HepG2 (cell line): ENCODE data around the gene FOXN3. TPM values are rescaled to one million over a fixed set of nuclear protein-coding genes. Genes with fewer than 3 reads are reported as not detected.

Source experiments
- ATAC-seq: fragments of 200-7000 bp; cut with Tn5 transposase; 3 replicates; pipeline ENCODE4 v1.9.1; 2020; ENCODE audit warnings: mild to moderate bottlenecking, moderate library complexity
- BruUV-seq: library from RNA; stranded (reverse); fragments of 400-500 nt; replicated peaks from 2 replicates; lab custom pipeline; 2021; lab: Mats Ljungman, UMichigan
- CTCF ChIA-PET: fragments of 300-600 bp; formaldehyde crosslinking; extraction: SDS; loops from one replicate; lab custom pipeline; 2021; ENCODE audit warnings: low total read pairs, inconsistent platforms, low intra/inter-chr PET ratio; lab: Yijun Ruan, JAX
- POLR2A ChIA-PET: fragments of 350-600 bp; sonication (Branson Sonifier 250); formaldehyde crosslinking; loops from one replicate; lab custom pipeline; 2020; ENCODE audit warnings: antibody characterized with exemption, inconsistent platforms; lab: Yijun Ruan, JAX
- DNase-seq: peaks from one replicate; pipeline ENCODE4 v3.0.0-alpha.2; 2015; ENCODE audit warnings: low spot score
- FAIRE-seq: peaks from 3 replicates; lab custom pipeline; 2011; peaks lifted over from hg19 to GRCh38; lab: Jason Lieb, UNC
- H2AFZ ChIP-seq: one replicate; pipeline ENCODE4 v1.6.1; 2011; ENCODE audit warnings: low read length, inconsistent platforms
- H3K27ac ChIP-seq: fragments of 300-600 bp; 3 replicates; pipeline ENCODE4 v1.8.0; 2011; ENCODE audit warnings: mixed run types, mild to moderate bottlenecking, mixed read lengths, low read length, inconsistent platforms; ENCODE audit not compliant: insufficient read depth; ENCODE audit errors: extremely low read length
- H3K27me3 ChIP-seq, 2 experiments: fragments of 200-600 bp in 1 of 2; 2 replicates in 1 of 2; 3 replicates in 1 of 2; pipeline versions ENCODE4 v1.6.0 to v1.8.0; 2011; ENCODE audit warnings: low read length in 2 of 2, mild to moderate bottlenecking in 2 of 2, moderate library complexity in 2 of 2, inconsistent platforms in 1 of 2; ENCODE audit not compliant: insufficient read depth in 2 of 2, control insufficient read depth in 1 of 2
- H3K36me3 ChIP-seq, 2 experiments: fragments of 200-600 bp in 1 of 2; replicated peaks in 1 of 2; 2 replicates in 1 of 2; 3 replicates in 1 of 2; pipeline versions ENCODE4 v1.5.1 to v1.8.0; 2011; ENCODE audit warnings: low read length in 2 of 2, inconsistent platforms in 1 of 2; ENCODE audit not compliant: insufficient read depth in 2 of 2, control insufficient read depth in 1 of 2
- H3K4me1 ChIP-seq: 2 replicates; pipeline ENCODE4 v1.5.1; 2012; ENCODE audit warnings: low read length, inconsistent platforms; ENCODE audit not compliant: insufficient read depth
- H3K4me2 ChIP-seq: 2 replicates; pipeline ENCODE4 v1.6.0; 2011; ENCODE audit warnings: low read depth, low read length, inconsistent platforms
- H3K4me3 ChIP-seq, 3 experiments: fragments of 200-600 bp in 1 of 3; sonication (generic), shearing (Covaris generic) in 1 of 3; replicated peaks in 1 of 3; 2 replicates each; pipeline ENCODE4 v1.5.1; 2011 to 2016; ENCODE audit warnings: low read length in 3 of 3, inconsistent platforms in 2 of 3, low read depth in 2 of 3, mild to moderate bottlenecking in 2 of 3, control low read depth in 1 of 3, mixed read lengths in 1 of 3; ENCODE audit not compliant: insufficient read depth in 1 of 3
- H3K79me2 ChIP-seq: one replicate; pipeline ENCODE4 v1.6.1; 2011; ENCODE audit warnings: low read length, inconsistent platforms; ENCODE audit not compliant: insufficient read depth
- H3K9ac ChIP-seq: 2 replicates; pipeline ENCODE4 v1.6.0; 2011; ENCODE audit warnings: mild to moderate bottlenecking, low read depth, low read length, inconsistent platforms; ENCODE audit not compliant: insufficient read depth
- H3K9me3 ChIP-seq: 2 replicates; pipeline ENCODE4 v1.5.1; 2012; ENCODE audit warnings: mild to moderate bottlenecking, low read length
- H4K20me1 ChIP-seq: 2 replicates; pipeline ENCODE4 v1.6.0; 2011; ENCODE audit warnings: inconsistent platforms, mild to moderate bottlenecking, low read length, moderate library complexity; ENCODE audit not compliant: insufficient read depth
- CCAR2 ChIP-seq: fragments of 200-400 bp; formaldehyde crosslinking; optimal IDR thresholded peaks from 2 replicates; pipeline ENCODE3; 2018; ENCODE audit warnings: low read depth, mild to moderate bottlenecking, low read length, moderate library complexity
- CENPX ChIP-seq: sonication (generic); formaldehyde crosslinking; IDR thresholded peaks from 2 replicates; pipeline ENCODE4 v1.9.0; 2021; ENCODE audit warnings: mild to moderate bottlenecking, missing genetic modification reagents, moderate library complexity
- CHCHD3 ChIP-seq: sonication (generic); formaldehyde crosslinking; IDR thresholded peaks from 2 replicates; pipeline ENCODE4 v1.8.0; 2022; ENCODE audit warnings: mild to moderate bottlenecking, missing genetic modification reagents, moderate library complexity
- GTF2F1 ChIP-seq: fragments of 150-350 bp; IDR thresholded peaks from 2 replicates; pipeline ENCODE4 v1.6.1; 2014; ENCODE audit warnings: low read length
- MAF1 ChIP-seq: sonication (generic); formaldehyde crosslinking; IDR thresholded peaks from 2 replicates; pipeline ENCODE4 v1.5.0; 2020; ENCODE audit warnings: missing genetic modification reagents, borderline replicate concordance
- NFE2L2 ChIP-seq: fragments of 150-350 bp; IDR thresholded peaks from 2 replicates; pipeline ENCODE4 v1.6.1; 2014; ENCODE audit warnings: low read length
- NFYB ChIP-seq: sonication (generic); formaldehyde crosslinking; IDR thresholded peaks from 2 replicates; pipeline ENCODE4 v1.4.0; 2020; ENCODE audit warnings: missing genetic modification reagents
- PHF5A ChIP-seq: IDR thresholded peaks from one replicate; pipeline ENCODE4 v1.6.1; 2018; ENCODE audit warnings: low read depth, missing genetic modification reagents; ENCODE audit not compliant: unreplicated experiment
- RXRA ChIP-seq: sonication (generic); formaldehyde crosslinking; IDR thresholded peaks from 2 replicates; pipeline ENCODE4 v1.5.1; 2020; ENCODE audit warnings: missing genetic modification reagents
- ZNF598 ChIP-seq: sonication (generic); formaldehyde crosslinking; IDR thresholded peaks from 2 replicates; pipeline ENCODE4 v1.5.1; 2020; ENCODE audit warnings: mild to moderate bottlenecking, missing genetic modification reagents, borderline replicate concordance
- ZNF629 ChIP-seq: sonication (generic); formaldehyde crosslinking; conservative IDR thresholded peaks from 2 replicates; pipeline ENCODE4 v1.5.0; 2020; ENCODE audit warnings: missing genetic modification reagents
- ZNF761 ChIP-seq: sonication (generic); formaldehyde crosslinking; conservative IDR thresholded peaks from 2 replicates; pipeline ENCODE4 v1.4.0; 2020; ENCODE audit warnings: mild to moderate bottlenecking, missing genetic modification reagents
- WGBS: methylation state at CpG from one replicate; pipeline ENCODE4 v1.1.6; 2017; ENCODE audit warnings: low lambda C conversion rate; 5-methylcytosine and 5-hydroxymethylcytosine counted together
- in situ Hi-C: cut with HindIII; loops from 2 replicates; pipeline ENCODE4 v1.10.0; 2017; ENCODE audit warnings: low pct_unique_long_range_greater_than_20kb; ENCODE audit not compliant: extremely low pct_ligation_motif_present
- intact Hi-C: fragments of 100-400 bp; cut with micrococcal nuclease; formaldehyde crosslinking; loops from one replicate; pipeline ENCODE4 v1.10.0; 2022; ENCODE audit not compliant: unreplicated experiment
- polyA plus RNA-seq, 8 experiments: library from polyadenylated mRNA; depleted of rRNA in 3 of 8; stranded (reverse) in 7 of 8; unstranded in 1 of 8; fragments of >200 nt; fragmentation: Illumina TruSeq in 4 of 8; extraction: Trizol in 4 of 8; gene quantifications; 2 replicates each; pipeline versions ENCODE4 v1.2.1 to v1.2.3, GENCODE V29; 2011 to 2016; ENCODE audit warnings: low read depth in 4 of 8, missing spikeins in 1 of 8, mixed read lengths in 1 of 8; ENCODE audit not compliant: insufficient read depth in 1 of 8
- total RNA-seq, 5 experiments: library from RNA; depleted of rRNA; stranded (reverse); fragments of >200 nt; fragmentation: Illumina TruSeq; extraction: Trizol; gene quantifications; 2 replicates each; pipeline ENCODE4 v1.2.3, GENCODE V29; 2016; ENCODE audit warnings: low read depth in 1 of 5
- TF ChIP-seq, protein P1 (sequence below): sonication (generic); formaldehyde crosslinking; conservative IDR thresholded peaks from 2 replicates; pipeline ENCODE4 v1.8.1; 2023; ENCODE audit warnings: missing genetic modification reagents
- TF ChIP-seq, protein P2 (sequence below): sonication (generic); formaldehyde crosslinking; IDR thresholded peaks from 2 replicates; pipeline ENCODE4 v1.5.1; 2020; ENCODE audit warnings: missing genetic modification reagents, mild to moderate bottlenecking, borderline replicate concordance
- TF ChIP-seq, protein P3 (sequence below): sonication (generic); formaldehyde crosslinking; IDR thresholded peaks from 2 replicates; pipeline ENCODE4 v1.5.0; 2020; ENCODE audit warnings: missing genetic modification reagents, mild to moderate bottlenecking, borderline replicate concordance

The FOXN3 gene
- total and polyA plus RNA-seq, 2 of the 13 experiments (the other 11 are each of a cell fraction or from before 2014, with no cell fraction given): 32.4 to 70.2 TPM

DNA sequence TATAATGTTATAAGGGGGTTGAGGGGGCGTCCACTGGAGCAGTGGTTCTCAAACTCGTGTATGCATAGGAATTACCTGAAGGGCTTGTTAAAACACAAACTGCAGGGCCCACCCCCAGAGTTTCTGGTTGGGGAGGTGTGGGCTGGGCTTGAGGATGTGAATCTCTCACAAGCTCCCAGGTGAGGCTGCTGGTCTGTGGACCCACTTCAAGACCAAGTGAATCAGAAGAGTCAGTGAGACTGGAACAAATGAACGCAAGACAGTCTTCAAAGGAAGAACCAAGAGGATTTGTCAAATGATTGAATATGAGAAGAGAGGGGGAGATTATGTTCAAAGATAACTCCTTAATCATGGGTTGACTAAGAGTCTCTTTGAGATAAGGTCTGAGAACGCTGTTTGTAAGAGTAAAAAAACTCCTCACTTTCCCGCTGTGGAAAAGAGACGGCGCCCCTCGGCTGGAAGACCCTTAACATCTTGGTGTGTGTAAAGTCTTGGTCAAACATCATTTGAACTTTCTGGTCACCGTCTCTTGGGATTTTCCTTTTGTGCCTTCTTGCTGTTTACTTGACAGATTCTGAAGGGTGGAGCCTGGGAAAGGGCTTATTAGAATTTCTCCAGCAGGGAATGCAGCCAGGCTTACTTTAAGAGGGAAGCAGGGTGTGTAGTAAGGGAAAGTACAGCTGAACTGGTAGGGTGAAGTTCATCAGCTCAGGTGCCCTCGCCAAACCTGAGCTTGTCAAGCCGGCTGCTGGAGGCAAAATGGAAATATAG lies 5.3 kb upstream of the FOXN3 start:
- DNase-seq: no peak
- ChIA-PET POLR2A (no interaction called here), CTCF (no interaction called here)
- no peak overlapping the region for H3K27ac ChIP-seq
- no peaks in the 10 kb centered on the region for H3K9me3 ChIP-seq
- H3K9ac ChIP-seq: no peak overlapping the region
- no peaks in the 10 kb centered on the region; a peak in 1 of 5 replicates for H3K36me3 ChIP-seq
- BruUV-seq: no TSS peak
- no peak overlapping the region for H3K4me2 ChIP-seq
- in situ Hi-C loops: loop anchor here (25.0 kb wide), 1 partner anchor 490 kb away; no protein-coding TSS in a partner anchor
- TF ChIP-seq, protein P1, sequence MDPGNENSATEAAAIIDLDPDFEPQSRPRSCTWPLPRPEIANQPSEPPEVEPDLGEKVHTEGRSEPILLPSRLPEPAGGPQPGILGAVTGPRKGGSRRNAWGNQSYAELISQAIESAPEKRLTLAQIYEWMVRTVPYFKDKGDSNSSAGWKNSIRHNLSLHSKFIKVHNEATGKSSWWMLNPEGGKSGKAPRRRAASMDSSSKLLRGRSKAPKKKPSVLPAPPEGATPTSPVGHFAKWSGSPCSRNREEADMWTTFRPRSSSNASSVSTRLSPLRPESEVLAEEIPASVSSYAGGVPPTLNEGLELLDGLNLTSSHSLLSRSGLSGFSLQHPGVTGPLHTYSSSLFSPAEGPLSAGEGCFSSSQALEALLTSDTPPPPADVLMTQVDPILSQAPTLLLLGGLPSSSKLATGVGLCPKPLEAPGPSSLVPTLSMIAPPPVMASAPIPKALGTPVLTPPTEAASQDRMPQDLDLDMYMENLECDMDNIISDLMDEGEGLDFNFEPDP (CRISPR knock-in tag): 0 out of 2 replicates have a peak, but pooled peaks have one; percentile 68
- TF ChIP-seq, protein P2, sequence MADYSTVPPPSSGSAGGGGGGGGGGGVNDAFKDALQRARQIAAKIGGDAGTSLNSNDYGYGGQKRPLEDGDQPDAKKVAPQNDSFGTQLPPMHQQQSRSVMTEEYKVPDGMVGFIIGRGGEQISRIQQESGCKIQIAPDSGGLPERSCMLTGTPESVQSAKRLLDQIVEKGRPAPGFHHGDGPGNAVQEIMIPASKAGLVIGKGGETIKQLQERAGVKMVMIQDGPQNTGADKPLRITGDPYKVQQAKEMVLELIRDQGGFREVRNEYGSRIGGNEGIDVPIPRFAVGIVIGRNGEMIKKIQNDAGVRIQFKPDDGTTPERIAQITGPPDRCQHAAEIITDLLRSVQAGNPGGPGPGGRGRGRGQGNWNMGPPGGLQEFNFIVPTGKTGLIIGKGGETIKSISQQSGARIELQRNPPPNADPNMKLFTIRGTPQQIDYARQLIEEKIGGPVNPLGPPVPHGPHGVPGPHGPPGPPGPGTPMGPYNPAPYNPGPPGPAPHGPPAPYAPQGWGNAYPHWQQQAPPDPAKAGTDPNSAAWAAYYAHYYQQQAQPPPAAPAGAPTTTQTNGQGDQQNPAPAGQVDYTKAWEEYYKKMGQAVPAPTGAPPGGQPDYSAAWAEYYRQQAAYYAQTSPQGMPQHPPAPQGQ: no peak
- TF ChIP-seq, all 625 proteins: peak for 1
- intact Hi-C loops: no loop called here
- no peak for FAIRE-seq
- WGBS: 94% methylated on average over 9 of the region's 11 CpGs
- Histone ChIP-seq H2AFZ (no peak overlapping the region), H3K4me3 (no peak overlapping the region), H4K20me1 (no peaks in the 10 kb centered on the region), H3K27me3 (no peaks in the 10 kb centered on the region), H3K79me2 (peaks cover 6% of the 10 kb centered on the region), H3K4me1 (peaks cover 56% of the 10 kb centered on the region)
- no peak for ATAC-seq

DNA sequence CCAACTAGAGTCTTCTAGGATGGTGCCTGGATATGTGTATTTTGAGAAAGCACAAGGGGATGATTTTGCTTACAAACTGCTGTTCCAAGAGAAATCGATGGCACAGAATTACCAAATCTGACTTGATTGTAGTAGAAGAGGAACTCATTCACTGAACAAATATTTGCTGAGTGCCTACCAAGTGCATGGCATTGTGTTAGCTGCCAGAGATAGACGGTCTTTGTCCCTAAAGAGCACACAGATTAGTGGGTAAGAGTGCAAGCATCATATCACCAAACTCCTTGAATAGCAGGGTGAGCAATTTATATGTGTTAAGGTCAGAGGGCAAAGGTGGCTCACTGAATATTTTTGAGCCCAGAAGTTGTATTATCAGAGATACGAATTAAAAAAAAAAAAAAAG lies 3.5 kb upstream of the FOXN3 start:
- no peak for FAIRE-seq
- ChIA-PET POLR2A (no interaction called here), CTCF (no interaction called here)
- 52% methylated on average over 3 of the region's 3 CpGs for WGBS
- no peak overlapping the region for H2AFZ ChIP-seq
- no peaks in the 10 kb centered on the region; a peak in 1 of 5 replicates for H3K36me3 ChIP-seq
- ATAC-seq: no peak
- no peak overlapping the region for H3K4me3 ChIP-seq
- peak; percentile 43 for DNase-seq
- no peaks in the 10 kb centered on the region for H4K20me1 ChIP-seq
- H3K9me3 ChIP-seq: no peaks in the 10 kb centered on the region
- in situ Hi-C loops: loop anchor here (25.0 kb wide), 1 partner anchor 492 kb away; no protein-coding TSS in a partner anchor
- no peaks in the 10 kb centered on the region for H3K27me3 ChIP-seq
- intact Hi-C loops: no loop called here
- no TSS peak for BruUV-seq
- no peak overlapping the region for H3K27ac ChIP-seq
- no peak overlapping the region for H3K4me2 ChIP-seq
- H3K9ac ChIP-seq: no peak overlapping the region
- H3K79me2 ChIP-seq: peaks cover 10% of the 10 kb centered on the region
- H3K4me1 ChIP-seq: peaks cover 54% of the 10 kb centered on the region
- TF ChIP-seq PHF5A (CRISPR knock-in tag) (no peak), ZNF629 (CRISPR knock-in tag) (no peak), ZNF761 (no peak), NFYB (CRISPR knock-in tag) (no peak), CCAR2 (no peak), CENPX (CRISPR knock-in tag) (no peak), GTF2F1 (no peak), CHCHD3 (CRISPR knock-in tag) (no peak), NFE2L2 (no peak), MAF1 (no peak), RXRA (CRISPR knock-in tag) (no peak), ZNF598 (no peak)
- TF ChIP-seq, protein P3, sequence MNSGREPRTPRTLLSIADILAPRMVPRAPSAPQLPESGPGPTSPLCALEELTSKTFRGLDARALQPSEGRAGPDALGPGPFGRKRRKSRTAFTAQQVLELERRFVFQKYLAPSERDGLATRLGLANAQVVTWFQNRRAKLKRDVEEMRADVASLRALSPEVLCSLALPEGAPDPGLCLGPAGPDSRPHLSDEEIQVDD: no peak
